DMS153 treated with DMSO at 0.1 percent for 48 hours (cell line): ENCODE measurements around the gene RAD51B.

Experiments
- DNase-seq: peaks from one replicate; lab custom pipeline; 2025; ENCODE audit not compliant: unreplicated experiment; lab: John Stamatoyannopoulos, UW

The RAD51B gene

GRCh38 chr14:68702135-68702534 lies 882.6 kb downstream of the RAD51B start:
- DNase-seq, result no peak

- no peak for DNase-seq
Measured at GRCh38 chr14:68702578-68702977, 883.0 kb downstream of the RAD51B start.

GRCh38 chr14:68703093-68703492 lies 883.5 kb downstream of the RAD51B start:
- DNase-seq, result no peak

- no peak for DNase-seq
Measured at GRCh38 chr14:68704736-68705720, 885.4 kb downstream of the RAD51B start.

GRCh38 chr14:68705741-68706283 lies 886.2 kb downstream of the RAD51B start:
- no peak for DNase-seq

- no peak for DNase-seq
Measured at GRCh38 chr14:68707482-68707881, 887.9 kb downstream of the RAD51B start.

- no peak for DNase-seq
Measured at GRCh38 chr14:68708343-68708742, 888.8 kb downstream of the RAD51B start.

GRCh38 chr14:68709007-68709406 lies 889.4 kb downstream of the RAD51B start:
- DNase-seq, result no peak

- no peak for DNase-seq
Measured at GRCh38 chr14:68710776-68711175, 891.2 kb downstream of the RAD51B start.

- no peak for DNase-seq
Measured at GRCh38 chr14:68711561-68712309, 892.2 kb downstream of the RAD51B start.

- no peak for DNase-seq
Measured at GRCh38 chr14:68712703-68713370, 893.3 kb downstream of the RAD51B start.

- DNase-seq, result no peak
Measured at GRCh38 chr14:68713782-68714181, 894.2 kb downstream of the RAD51B start.

- no peak for DNase-seq
Measured at GRCh38 chr14:68714991-68715924, 895.7 kb downstream of the RAD51B start.

GRCh38 chr14:68716698-68717097 lies 897.1 kb downstream of the RAD51B start:
- DNase-seq, result no peak

- no peak for DNase-seq
Measured at GRCh38 chr14:68718023-68718990, 898.7 kb downstream of the RAD51B start.

GRCh38 chr14:68719634-68720384 lies 900.2 kb downstream of the RAD51B start:
- DNase-seq, result no peak

GRCh38 chr14:68722186-68722585 lies 902.6 kb downstream of the RAD51B start:
- DNase-seq, result no peak

GRCh38 chr14:68722968-68723566 lies 903.5 kb downstream of the RAD51B start:
- no peak for DNase-seq
